Gastroesophageal sphincter (tissue), 4 donors: Measurements from ENCODE around the gene FADS3. TPM values are rescaled to one million over a fixed set of nuclear protein-coding genes. Genes with fewer than 3 reads are reported as not detected.

Experiments
- ATAC-seq: fragments of 150-250 bp; one replicate; pipeline ENCODE4 v1.9.1; 2016; ENCODE audit warnings: mild to moderate bottlenecking, moderate library complexity
- H3K27ac ChIP-seq, 4 donors: fragments of 200-600 bp; sonication (generic) in 3 of 4; 1 replicate in 3 of 4; 2 replicates in 1 of 4; pipeline ENCODE4 v1.5.1; 2016 to 2019
- H3K27me3 ChIP-seq: fragments of 200-600 bp; sonication (generic); one replicate; pipeline ENCODE4 v1.5.1; 2019
- H3K36me3 ChIP-seq, 2 donors: fragments of 200-600 bp; sonication (generic); one replicate each; pipeline ENCODE4 v1.5.1; 2019; ENCODE audit warnings: control low read depth in 1 of 2
- H3K4me1 ChIP-seq, 3 donors: fragments of 200-600 bp; sonication (generic); 1 replicate in 2 of 3; 2 replicates in 1 of 3; pipeline ENCODE4 v1.5.1; 2016 to 2019; ENCODE audit warnings: control low read depth in 2 of 3
- H3K4me3 ChIP-seq, 2 donors: fragments of 200-600 bp; sonication (generic); one replicate each; pipeline ENCODE4 v1.5.1; 2019; ENCODE audit warnings: mild to moderate bottlenecking in 1 of 2, moderate library complexity in 1 of 2
- H3K9me3 ChIP-seq, 3 donors: fragments of 200-600 bp; sonication (generic); one replicate each; pipeline ENCODE4 v1.5.1; 2017 to 2019; ENCODE audit warnings: control low read depth in 2 of 3
- EP300 ChIP-seq: sonication (generic); formaldehyde crosslinking; IDR thresholded peaks from one replicate; pipeline ENCODE4 v1.6.1; 2017; ENCODE audit warnings: antibody characterized with exemption, mild to moderate bottlenecking
- POLR2A ChIP-seq, 2 donors: fragments of 450-650 bp; IDR thresholded peaks; one replicate each; pipeline ENCODE4 v1.6.1; 2017; ENCODE audit warnings: antibody characterized with exemption in 2 of 2, mild to moderate bottlenecking in 2 of 2, moderate library complexity in 1 of 2
- POLR2AphosphoS5 ChIP-seq: sonication (generic); formaldehyde crosslinking; IDR thresholded peaks from one replicate; pipeline ENCODE4 v1.6.1; 2017; ENCODE audit warnings: antibody characterized with exemption
- WGBS, 2 donors: methylation state at CpG; one replicate each; pipeline ENCODE4 v1.1.5; 2018; ENCODE audit warnings: low coverage in 1 of 2; 5-methylcytosine and 5-hydroxymethylcytosine counted together
- total RNA-seq, 4 donors: library from RNA; depleted of rRNA; stranded (reverse); fragments of >200 nt; gene quantifications; one replicate each; pipeline ENCODE4 v1.1.0, GENCODE V29; 2016
- TF ChIP-seq, protein P1 (sequence below), 4 experiments: fragments of 200-600 bp in 2 of 4; fragments of 450-650 bp in 2 of 4; sonication (generic) in 1 of 4; IDR thresholded peaks; one replicate each; pipeline ENCODE4 v1.5.1; 2017 to 2019; ENCODE audit warnings: antibody characterized with exemption in 4 of 4, mild to moderate bottlenecking in 2 of 4, moderate library complexity in 2 of 4

FADS3 gene
- total RNA-seq, 4 donors from 2014 or later = 41.6 to 81.6 (median 60.5) TPM

DNA sequence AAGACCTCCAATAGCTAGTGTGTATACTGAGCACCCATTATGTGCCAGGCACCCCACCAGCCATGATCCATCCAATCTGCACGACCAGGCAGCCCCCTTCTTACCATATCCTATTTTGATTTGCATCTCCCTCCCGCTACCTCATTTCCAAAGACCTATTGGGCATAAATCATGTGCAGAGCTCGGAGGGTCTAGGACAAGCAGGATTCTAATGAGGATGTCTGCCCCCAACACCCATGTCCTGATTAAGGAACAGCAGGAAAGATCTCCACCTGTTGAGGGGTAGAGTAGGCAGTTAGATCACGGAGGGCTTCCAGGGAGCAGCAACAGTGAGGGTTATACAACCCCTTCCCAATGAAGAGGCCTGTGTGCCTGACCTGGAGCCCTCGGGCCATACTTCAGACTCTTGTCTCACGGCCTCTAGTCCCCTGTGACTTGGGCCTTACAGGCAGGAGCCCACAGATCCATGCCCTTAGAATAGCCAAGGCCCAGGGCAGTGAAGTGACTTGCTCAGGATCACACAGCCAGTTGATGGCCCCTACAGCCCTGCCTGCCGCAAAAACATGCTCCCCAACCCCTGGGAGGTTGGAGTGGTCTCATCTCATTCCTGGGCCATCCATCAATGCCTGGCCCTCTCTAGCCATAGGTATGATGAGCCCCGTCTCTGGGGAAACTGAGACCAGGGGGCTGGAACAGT is 22.5 kb upstream of the FADS3 start:
- no peaks in the 10 kb centered on the region for H3K27me3 ChIP-seq
- no CpG with 5 or more reads among the region's 8 CpGs for WGBS, 2 donors
- no peak for ATAC-seq
- TF ChIP-seq, protein P1, sequence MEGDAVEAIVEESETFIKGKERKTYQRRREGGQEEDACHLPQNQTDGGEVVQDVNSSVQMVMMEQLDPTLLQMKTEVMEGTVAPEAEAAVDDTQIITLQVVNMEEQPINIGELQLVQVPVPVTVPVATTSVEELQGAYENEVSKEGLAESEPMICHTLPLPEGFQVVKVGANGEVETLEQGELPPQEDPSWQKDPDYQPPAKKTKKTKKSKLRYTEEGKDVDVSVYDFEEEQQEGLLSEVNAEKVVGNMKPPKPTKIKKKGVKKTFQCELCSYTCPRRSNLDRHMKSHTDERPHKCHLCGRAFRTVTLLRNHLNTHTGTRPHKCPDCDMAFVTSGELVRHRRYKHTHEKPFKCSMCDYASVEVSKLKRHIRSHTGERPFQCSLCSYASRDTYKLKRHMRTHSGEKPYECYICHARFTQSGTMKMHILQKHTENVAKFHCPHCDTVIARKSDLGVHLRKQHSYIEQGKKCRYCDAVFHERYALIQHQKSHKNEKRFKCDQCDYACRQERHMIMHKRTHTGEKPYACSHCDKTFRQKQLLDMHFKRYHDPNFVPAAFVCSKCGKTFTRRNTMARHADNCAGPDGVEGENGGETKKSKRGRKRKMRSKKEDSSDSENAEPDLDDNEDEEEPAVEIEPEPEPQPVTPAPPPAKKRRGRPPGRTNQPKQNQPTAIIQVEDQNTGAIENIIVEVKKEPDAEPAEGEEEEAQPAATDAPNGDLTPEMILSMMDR (IDR thresholded peaks at IDR 0.05) = no peak
- H3K9me3 ChIP-seq = no peaks in the 10 kb centered on the region
- peak overlapping the region in 2 of 4 donors; percentile 41 to 50 for H3K27ac ChIP-seq
- H3K4me1 ChIP-seq = peaks cover 0 to 90% (median 24%) of the 10 kb centered on the region in 3 donors
- H3K36me3 ChIP-seq = no peaks in the 10 kb centered on the region
- H3K4me3 ChIP-seq = no peak overlapping the region

DNA sequence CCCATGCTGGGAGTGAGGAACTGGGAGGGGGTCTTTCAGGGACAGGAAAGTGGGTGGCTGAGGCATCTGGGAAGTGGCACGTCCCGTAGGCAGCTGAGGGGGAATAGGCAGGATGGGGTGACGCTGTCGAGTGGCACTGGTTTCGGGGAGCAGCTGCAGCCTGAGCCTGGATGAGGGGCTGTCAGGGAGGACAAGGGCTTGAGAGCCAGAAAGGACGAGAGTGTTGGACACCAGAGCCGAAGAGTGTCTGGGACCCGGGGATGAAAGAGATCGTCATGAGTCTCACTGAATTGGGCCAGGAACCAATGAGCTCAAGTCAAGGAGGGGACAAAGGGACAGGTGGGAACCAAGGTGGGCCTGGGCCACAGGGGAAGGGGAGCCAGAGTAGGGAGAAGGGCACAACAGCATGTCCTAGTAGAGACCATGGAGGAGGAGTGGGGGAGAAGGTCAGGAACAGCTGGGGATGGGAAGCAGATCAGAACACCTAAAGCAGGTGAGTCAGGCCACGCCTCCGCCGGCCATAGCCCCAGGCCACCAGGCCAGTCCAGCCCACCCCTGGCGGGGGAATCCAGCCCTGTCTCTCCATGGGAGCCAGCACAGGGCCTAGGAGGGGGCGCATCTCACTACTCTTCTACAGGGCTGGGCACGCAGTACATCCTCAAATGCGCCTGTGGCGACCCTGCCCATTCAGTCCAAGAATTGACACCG is 21.8 kb upstream of the FADS3 start:
- TF ChIP-seq POLR2AphosphoS5 = no peak
- TF ChIP-seq EP300 = no peak
- no peak for TF ChIP-seq POLR2A (IDR thresholded peaks at IDR 0.05)
- TF ChIP-seq, protein P1 (IDR thresholded peaks at IDR 0.05) = no peak
- 76% methylated on average over 10 to 13 of the region's 18 CpGs for WGBS, 2 donors

DNA sequence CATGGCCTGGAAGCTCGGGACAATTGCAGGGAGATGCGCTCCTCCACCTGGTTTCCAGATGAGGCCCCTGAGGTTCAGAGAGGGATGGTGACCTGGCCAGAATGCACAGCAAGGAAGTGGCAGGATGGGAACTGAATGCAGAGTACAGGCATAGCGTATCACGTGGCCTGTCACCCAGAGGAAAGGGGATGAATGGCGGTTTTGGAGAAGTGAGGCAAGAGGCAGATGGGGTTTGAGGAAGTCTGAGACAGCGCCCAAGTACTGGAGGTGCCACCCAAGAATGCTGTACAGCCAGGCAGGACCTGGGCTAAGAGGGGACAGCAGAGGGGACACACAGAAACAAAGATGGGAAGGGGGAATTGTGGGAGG is 21.2 kb upstream of the FADS3 start:
- H3K4me3 ChIP-seq = no peak overlapping the region
- H3K27me3 ChIP-seq = no peaks in the 10 kb centered on the region
- H3K9me3 ChIP-seq = no peaks in the 10 kb centered on the region
- WGBS, 2 donors = 65 to 89% methylated on average over 3 to 5 of the region's 6 CpGs
- ATAC-seq = no peak
- H3K27ac ChIP-seq = peak overlapping the region in 3 of 4 donors; percentile 54 to 61 (median 60)
- peaks cover 0 to 6% of the 10 kb centered on the region in 2 donors for H3K36me3 ChIP-seq
- H3K4me1 ChIP-seq = peaks cover 0 to 90% (median 17%) of the 10 kb centered on the region in 3 donors
- no peak for TF ChIP-seq EP300
- TF ChIP-seq POLR2A (IDR thresholded peaks at IDR 0.05) = no peak

More for the DNA sequence above, 21.8 kb upstream of the FADS3 start:
- Histone ChIP-seq H3K27me3 (no peaks in the 10 kb centered on the region), H3K9me3 (no peaks in the 10 kb centered on the region), H3K4me3 (no peak overlapping the region), H3K36me3 (peaks cover 0 to under 1% of the 10 kb centered on the region in 2 donors), H3K27ac (peak overlapping the region in 3 of 4 donors; percentile 50 to 60 (median 54)), H3K4me1 (peaks cover 0 to 90% (median 20%) of the 10 kb centered on the region in 3 donors)
- no peak for ATAC-seq

DNA sequence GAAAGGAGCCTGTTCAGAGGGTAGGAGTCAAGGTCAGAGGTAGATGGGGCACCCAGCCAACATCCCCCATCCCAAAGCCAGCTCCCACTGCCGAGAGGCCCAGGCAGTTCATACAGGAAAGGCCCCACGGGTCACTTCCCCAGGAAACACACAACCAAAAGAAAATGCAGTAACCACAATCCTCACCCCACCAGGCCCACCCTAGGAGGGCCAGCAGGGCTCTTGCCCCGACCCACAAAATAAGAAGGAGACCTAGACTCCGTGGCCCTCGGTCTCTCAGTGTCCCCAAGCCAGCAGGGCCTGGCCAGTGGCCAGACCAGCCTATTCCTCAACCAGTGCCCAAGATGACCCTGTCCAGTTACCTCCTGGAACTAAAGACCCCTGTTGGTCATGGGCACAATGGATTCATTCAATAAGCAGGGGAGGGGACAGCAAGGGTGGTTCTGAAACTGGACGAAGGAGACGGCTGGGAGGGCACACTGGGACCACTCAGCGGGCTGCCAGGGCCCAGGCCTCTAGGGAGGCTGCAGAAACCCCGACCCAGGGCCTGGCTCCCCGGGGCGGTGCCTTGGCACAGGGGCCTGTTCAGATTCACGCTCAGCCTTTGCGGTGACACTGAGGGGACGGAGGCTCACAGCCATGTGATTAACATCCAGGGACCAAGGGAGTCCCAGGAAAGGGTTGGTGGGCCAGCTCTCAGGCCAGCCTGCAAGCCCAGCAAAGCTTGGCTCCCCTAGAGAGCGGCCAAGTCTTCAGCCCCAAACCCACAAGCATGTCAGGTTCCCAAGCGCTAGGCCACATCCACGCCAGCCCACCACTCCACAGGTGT is 20.6 kb upstream of the FADS3 start:
- ATAC-seq = no peak
- H3K27ac ChIP-seq = peak overlapping the region in 3 of 4 donors; percentile 54 to 61 (median 60)
- H3K4me1 ChIP-seq = peaks cover 0 to 87% (median 17%) of the 10 kb centered on the region in 3 donors
- WGBS, 2 donors = no CpG with 5 or more reads among the region's 17 CpGs
- H3K36me3 ChIP-seq = peaks cover 0 to 12% of the 10 kb centered on the region in 2 donors
- H3K4me3 ChIP-seq = no peak overlapping the region
- H3K27me3 ChIP-seq = no peaks in the 10 kb centered on the region
- H3K9me3 ChIP-seq = no peaks in the 10 kb centered on the region
- TF ChIP-seq POLR2AphosphoS5 (no peak), POLR2A (IDR thresholded peaks at IDR 0.05) (no peak), EP300 (no peak)
- TF ChIP-seq, protein P1 (IDR thresholded peaks at IDR 0.05) = no peak

DNA sequence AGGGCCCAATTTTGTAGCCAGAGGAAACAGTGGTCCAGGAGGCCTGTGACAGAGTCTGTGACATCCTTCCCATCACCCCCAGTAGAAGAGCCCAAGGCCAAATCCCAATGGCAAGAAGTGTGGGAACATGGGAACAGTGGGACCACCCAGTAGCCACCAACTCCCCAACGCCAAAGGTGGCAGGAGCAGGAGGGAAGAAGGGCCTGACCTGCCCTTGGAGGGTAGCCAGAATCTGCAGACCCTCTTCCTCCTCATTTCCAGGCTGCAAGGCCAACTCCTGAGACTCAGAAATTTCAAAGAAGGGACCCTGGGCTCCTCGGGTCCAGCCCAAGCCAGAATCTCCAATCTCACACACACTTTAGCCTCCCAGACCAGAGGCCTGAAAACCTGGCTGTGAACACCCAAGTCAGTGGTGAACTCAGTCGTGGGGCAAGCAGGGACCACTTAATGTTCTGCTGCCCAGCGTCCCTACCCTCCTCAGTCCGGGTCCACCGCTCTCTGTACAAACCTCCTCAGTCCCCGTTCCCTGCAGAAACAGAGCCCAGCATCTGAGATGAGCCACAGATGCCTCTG is 19.9 kb upstream of the FADS3 start:
- TF ChIP-seq POLR2A (IDR thresholded peaks at IDR 0.05) (no peak), POLR2AphosphoS5 (no peak), EP300 (no peak)
- TF ChIP-seq, protein P1 (IDR thresholded peaks at IDR 0.05) = no peak
- 67% methylated on average over 3 of the region's 7 CpGs; no CpG with 5 or more reads in 1 of the 2 donors for WGBS, 2 donors
- Histone ChIP-seq H3K27ac (peak overlapping the region in 3 of 4 donors; percentile 54 to 61 (median 60)), H3K27me3 (no peaks in the 10 kb centered on the region), H3K4me3 (no peak overlapping the region), H3K4me1 (peaks cover 0 to 80% (median 17%) of the 10 kb centered on the region in 3 donors), H3K9me3 (no peaks in the 10 kb centered on the region), H3K36me3 (peaks cover 0 to 19% of the 10 kb centered on the region in 2 donors)
- no peak for ATAC-seq
